ENCODE data around the gene LBH.

LBH gene

DNA sequence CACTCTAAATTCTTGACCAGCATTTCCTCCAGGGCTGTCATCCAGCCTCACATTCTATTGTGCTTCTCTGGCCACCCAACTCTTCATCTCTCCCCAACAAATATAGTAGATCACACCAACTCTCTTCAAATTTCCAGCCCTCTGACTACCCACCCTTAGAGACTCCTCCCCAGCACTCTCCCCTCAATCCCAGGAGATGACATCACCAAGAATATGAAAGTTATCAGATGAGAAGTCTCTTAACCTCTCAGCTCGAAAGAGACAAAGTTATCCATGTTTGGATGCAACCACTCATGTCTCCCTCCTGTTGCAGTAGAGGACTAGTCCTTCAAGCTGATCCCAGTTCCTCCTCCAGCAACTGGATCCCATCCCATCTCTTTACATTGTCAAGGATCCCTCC lies 47.1 kb downstream of the LBH start:
- no peak for DNase-seq

DNA sequence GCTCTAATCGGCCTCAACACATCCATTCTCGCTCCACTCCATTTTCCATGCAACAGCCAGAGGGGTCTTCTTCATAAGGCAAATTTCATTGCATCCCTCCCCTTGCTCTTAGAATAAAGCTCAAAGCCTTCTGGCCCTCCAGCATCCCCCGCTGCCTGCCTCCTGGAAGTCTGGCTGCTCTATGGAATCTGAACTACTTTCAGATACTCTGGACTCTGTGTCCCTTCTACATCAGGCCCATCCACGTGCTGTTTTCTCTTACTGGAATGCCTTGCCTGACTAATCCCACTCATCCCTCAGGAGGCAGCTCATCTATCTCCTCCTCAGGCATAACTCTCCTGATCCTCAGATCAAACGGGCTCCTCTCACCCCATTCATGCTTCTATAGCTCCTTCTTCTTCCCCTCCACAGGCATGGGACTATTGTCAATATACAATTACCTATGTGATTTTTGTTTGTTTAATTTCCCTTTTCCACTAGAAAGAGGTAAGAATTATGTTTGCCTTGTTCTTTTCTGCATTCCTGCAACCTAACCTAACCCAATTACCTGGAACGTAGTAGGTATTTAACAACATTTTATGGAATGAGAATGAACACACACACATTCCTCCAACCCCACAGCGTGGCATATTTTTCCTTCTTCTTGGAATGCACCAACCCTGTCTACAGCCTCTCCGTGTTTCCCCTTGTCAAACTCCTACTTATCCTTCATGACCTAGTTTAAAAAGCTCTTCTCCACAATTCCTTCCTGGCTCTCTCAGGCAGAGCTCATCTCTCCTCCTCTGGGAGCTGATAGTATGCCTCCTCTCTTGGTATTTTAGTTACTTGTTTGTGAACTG lies 49.5 kb downstream of the LBH start:
- no peak for DNase-seq

DNA sequence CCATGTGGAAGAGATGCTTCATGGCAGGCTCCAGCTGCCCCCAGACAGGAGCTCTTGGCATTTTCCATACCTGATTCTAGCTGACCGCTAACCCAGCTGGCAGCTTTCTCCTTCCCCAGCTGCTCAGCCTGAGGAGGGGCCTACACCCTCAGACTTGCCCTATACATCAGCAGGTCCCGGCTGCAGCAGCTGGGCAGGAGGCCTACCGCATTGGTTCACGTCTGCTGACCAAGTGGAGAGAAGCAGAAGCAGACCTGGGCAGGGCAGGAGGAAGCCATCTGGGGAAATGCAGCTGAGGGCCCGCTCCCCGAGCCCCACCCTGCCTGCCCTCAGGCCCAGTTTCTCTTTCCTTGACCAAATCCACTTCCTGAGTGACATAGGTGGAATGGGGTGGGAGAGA lies 50.7 kb downstream of the LBH start:
- no peak for DNase-seq

DNA sequence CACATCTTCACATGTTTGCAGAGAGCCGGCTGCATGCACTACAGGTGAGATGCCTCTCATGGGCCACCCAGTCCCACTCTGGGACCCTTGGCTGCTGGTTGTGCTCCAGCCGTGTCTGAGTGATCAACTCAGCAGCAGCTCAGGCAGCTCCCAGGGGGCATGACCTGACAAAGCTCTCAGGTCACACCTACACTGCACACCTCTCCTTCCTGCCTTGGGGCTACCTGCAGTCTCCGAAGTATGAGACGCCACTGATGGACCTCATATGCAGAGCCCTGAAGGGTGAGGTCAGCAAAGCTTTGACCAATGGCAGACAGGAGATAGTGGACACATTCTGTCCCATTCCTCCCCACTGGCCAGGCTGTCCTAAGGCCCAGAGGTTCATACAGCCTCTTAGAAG lies 51.4 kb downstream of the LBH start:
- no peak for DNase-seq

DNA sequence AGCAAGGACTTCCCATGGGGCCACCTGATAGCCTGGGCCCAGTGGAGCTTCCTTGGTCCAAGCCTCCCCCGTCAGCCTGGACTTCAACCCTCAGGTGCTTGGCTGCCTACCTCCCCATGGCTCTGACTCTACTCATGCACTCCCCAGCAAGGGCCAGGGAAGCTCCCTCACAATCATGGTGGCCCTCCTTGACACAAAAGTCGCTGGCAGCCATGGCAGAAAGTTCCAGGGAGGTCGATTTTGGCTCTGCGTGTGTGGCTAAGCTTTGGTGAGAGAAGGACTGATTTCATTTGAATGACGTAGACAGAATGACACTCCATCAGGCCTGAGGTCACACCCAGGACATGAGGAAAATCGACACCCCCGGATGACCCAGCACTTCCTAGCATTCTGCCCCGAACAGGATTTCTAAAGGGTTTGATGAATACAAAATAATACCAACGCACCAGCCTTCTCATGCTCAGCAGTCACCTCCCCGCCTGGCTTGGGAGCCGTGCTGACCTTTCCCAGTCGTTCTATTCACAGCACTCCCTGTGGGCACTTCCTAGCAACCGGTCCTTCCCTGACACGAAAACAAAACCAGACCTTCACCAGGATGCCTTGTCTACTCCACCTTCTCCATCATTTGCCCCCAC lies 52.7 kb downstream of the LBH start:
- no peak for DNase-seq

DNA sequence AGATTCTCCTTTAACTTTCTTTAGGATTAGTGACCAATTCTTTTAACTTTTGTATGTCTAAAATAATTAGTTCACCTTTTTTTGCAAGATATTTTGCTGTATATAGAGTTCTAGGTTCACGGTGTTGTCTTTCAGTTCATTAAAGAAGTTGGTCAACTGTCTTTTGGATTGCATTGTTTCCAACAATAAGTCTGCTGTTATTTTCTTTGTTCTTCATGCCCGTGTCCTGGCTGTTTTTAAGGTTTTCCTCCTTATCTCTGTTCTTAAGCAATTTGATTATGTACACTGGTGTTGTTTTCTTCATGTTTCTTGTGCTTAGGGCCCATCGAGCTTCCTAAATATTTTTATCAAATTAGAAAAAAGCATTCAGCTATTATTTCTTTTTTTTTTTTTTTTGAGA lies 54.4 kb downstream of the LBH start:
- no peak for DNase-seq

DNA sequence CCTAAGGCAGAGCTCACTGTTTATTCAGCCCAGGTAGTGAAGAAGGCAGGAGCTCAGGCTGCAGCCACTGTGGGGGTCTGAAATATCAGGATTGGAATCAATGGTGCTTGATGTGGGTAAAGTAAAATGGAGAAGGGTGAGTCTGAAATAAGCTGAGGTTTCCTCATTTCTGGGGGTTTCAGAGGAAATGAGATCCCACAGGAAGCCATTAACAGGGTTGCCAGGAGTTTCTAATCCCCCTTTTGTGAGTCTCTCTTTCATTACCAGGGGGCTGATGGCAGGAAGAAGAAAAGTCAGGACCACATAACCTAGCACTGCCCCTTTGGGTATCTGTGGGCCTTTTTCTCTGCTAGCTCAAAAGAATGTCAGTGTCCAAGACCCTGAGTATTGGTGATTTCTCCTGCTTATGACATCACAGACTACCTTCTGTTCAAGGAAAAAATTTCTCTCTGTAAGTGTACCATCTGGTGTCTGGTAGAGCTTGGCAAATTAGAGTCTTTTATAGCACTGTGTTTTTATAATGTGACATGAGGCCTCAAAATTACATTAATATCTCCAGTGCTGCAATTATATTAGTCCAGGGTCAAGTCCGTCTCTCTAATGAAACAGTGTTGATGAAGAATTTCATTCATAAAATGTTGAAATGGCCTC lies 56.0 kb downstream of the LBH start:
- DNase-seq: no peak

DNA sequence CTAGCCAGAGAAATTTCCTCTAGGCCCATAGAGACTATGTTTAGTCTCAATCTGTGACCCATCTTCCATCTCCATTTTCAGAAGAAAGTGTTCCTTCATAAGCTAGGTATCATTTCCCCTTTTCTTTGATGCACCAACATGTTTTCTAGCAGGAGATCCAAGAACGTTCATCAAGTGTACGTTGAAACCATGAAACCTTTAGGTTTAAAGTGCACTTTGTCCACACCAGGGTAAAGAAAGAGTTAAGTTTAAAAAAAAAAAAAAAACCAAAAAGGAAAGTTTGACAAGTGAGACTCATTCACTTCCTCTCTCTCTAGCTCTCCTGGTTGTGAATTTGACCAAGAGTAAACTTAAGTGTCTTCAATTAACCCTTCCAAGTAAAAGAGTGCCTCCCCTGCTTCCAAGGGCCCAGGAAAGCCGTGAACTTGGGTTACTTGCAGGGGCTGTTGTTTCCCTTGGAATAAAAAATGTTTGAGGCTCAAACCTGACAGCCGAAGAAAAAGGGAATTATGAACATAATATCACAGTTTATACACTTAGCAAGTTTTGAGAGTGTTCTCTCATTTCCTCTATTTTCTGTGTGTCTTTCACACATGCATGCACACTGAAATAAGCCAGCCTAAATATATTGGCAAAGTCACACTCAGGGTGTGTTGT lies 56.7 kb downstream of the LBH start:
- DNase-seq: no peak

DNA sequence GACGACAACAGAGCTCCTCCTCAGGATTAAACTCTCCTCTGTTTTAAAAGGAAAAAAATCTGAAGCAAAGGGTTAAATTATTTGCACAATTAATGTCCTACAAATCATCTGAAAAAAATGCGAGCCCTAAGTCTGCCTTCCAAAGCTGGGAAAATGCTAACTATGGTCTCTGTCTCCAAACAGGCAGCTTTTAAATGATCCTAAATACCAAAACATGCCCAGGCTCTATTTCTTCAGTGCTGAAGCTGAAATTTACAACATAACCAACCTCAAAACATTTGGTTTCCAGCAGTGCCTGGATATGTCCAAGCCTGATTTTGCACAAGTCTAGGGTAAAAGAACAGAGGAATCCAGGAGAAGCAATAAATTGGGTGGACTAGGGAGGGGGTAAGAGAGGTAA lies 57.2 kb downstream of the LBH start:
- DNase-seq: no peak

DNA sequence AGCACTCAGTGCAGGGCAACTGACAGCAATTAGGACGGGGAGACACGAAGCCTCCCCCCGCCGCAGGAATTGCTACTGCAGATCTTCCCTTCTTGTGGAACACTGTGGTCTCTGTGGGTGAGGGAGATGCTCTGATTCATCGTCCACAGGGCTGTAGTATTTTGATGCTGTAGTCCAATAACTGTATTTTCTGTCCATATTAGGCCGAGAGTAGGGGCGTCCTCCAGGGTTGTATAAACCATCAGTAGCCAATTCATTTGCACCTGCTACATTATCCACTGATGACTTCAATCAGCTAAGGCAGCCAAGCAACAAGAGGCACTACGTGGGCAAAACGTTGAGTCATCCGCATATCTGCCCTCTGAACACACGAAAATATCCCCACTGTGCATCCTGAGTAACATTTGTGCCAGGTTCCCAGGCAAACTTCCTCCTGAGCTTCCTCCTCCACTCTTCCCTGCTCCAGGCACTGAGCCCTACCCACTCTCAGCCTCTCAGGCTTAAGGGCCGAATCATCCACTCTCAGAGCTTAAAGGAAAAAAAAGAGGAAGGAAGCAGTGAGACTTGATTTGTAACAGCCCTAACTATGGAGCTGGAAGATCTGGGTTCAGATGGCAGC lies 62.1 kb downstream of the LBH start:
- no peak for DNase-seq

DNA sequence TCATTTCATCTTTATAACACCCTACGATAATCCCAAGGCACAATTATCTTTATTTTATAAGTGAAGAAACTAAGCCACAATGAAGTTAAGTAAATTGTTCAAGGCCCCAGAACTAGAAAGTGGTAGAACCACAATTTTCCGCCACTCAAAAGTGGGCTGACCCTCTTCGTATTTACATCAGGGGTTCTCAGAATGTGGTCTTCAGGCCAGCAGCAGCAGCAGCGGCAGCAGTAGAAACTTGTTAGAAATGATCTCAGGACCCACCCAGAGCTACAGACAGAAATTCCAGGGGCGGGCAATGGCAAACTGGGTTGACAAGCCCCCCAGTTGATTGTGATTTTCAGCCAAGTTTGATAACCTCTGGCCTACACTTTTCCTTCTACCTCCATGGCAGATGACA lies 62.8 kb downstream of the LBH start:
- no peak for DNase-seq

DNA sequence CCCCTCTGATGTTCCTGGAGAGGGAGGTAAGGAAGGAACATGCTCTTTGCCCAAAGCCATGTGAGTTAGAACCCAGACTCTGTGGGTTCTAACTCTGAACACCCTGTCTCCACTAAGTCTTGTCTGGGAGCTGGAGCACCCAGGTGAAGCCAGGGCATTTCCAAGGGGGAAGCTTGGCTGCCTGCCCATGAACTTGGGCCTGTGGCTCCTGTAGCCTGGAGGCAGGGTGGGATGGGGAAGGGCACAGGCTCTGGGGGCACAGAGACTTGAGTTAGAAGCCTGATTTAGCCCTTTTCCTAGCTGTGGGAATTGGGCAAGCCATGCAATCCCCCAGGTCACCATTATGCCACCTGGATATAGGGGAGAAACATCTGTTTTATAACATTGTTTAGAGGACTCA lies 65.2 kb downstream of the LBH start:
- no peak for DNase-seq

DNA sequence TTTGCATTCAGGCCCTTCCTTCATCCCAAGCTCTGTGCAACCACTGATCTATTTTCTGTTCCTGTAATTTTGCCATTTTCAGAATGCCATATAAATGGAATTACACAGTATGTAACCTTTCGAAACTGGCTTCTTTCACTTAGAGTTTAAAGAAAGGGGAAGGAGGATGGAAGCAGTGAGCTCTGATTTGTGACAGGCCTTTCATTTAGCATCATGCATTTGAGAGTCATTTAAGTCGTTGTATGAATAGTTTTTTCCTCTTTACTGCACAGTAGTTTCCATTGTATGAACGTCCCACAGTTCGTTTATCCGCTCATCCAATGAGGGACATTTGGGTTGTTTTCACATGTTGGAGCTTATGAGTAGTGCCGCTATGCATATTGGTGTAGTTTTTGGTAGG lies 67.0 kb downstream of the LBH start:
- DNase-seq: no peak

DNA sequence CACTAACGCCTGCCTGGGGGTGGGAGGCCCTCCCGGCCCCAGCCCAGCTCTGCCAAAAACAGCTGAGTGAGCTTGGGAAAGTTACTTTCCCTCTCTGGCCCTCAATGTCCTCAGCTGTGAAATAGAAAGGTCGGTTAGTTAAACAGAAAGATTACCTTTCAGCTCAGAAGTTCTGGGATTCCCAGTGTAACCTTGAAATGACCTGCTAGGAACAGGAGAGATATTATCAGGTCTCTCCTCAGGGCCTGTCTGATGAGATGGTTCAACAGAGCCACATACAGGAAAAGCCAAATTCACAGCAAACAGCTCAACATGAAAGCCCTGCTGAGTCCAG lies 68.8 kb downstream of the LBH start:
- DNase-seq: no peak

DNA sequence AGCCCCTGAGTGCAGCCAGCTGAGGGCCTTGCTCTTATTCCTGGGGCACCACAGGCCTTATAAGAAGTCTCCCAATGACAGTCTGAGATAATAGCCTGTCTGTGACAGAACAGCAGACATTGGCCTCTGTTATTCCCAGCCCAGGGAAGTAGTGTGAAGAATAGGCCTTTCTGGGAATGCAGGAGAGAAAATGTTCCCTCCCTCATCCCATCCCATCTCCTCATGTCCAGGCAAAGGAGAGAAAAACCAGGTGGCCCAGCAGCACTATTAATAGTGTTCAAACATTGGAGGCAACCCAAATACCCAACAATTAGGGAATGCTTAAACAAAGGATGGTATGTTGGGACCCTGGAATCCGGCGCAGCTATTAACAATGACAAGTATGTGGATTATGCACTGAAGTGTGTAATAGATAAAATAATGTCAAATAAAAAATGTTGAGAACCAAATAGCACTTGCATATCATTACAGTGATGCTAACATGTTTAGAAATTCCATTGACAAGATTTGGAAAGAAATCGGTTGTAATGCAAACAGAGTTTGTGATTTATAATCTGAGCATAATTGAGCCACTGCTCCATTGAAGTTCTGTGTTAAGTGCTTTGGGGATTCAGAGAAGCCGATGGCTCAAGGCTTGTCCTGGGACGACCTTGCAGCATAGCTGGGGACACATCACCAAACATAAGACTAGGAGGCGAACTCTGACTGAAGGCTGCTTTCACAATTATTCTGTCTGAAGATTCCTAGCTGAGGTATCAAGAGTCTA lies 69.3 kb downstream of the LBH start:
- DNase-seq: no peak

DNA sequence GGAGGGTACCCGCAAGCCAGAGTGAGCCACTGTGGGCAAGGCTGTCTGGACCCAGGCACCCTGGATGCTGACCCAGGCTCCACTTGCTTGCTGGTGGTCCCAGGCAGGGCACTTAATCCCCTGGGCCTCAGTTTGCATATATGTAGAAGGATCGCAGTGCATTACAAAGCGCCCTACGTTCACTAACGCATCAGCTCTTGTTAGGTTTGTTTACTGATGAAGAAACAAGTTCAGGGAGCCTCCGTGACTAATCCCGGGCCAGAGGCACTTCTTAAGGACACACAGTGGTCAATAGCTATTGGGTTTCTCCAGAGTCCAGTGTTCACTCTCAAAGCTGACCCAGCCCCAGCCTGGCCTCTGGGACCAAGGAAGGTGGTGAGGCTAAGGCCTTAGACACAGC lies 70.2 kb downstream of the LBH start:
- no peak for DNase-seq

DNA sequence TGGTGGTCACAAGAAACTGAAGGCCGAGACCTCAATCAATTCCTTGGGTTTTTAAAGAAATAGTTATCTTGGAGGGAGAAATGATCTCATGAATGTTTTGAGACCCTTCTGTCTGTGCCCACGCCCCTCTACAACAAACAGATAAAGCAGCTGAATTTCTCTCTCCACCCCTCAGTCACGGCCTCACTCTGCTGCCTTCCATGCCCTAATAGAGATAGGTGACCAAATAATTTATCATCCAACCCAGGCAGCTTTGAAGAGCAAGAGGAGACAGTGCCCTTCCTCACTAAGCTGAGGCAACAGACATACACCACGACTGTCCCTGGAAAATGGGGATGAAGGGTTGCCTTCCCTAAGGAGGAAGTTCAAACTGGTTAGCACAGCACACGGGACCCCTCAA lies 71.2 kb downstream of the LBH start:
- no peak for DNase-seq

DNA sequence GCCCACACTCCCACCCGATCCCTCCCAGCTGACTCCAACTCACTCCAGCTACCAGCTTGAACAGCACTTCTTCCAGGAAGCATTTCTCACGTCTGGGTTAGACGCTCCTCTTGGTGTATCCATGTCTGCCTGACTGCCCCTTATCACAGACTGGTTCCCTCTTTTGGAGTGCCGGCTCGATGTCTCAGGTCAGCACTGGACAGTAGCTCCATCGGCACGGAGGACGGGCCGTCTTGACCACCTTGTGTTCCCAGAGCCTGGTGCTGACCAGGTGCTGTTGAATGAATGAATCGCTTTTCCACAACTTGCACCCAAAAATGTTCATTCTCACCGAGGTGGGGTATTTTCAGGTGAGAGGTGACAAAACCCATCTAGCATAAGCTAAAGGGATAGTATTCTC lies 71.8 kb downstream of the LBH start:
- DNase-seq: no peak

DNA sequence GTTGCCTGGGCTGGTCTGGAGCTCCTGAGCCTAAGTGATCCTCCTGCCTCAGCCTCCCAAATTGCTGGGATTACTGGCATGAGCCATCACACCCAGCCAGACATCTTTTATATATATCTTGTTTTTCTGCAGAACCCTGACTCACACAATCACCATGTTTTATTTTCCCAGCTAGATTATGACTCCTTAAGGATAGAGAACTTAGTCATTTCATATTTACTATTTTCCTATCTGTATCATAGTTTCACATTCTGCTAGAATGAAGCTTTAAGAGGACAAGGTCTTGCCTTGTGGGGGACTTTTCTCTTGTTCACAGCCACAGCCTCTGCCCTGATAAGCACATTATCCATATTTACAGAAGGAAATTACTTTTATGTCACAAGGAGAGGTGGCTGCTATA lies 73.9 kb downstream of the LBH start:
- no peak for DNase-seq

DNA sequence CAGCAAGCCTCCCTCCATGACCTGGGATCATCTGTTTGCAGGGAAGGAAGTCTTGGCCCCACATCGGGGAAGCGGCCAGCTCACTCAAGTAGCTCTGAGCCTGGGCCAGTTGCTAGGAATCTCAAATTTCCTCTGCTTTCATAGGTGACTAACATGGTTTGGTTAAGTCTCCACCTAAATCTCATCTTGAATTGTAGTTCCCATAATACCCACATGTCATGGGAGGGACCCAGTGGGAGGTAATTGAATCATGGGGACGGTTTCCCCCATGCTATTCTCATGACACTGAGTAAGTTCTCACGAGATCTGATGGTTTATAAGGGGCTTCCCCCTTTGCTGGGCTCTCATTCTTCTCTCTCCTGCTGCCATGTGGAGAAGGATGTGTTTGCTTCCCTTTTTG lies 75.2 kb downstream of the LBH start:
- no peak for DNase-seq

DNA sequence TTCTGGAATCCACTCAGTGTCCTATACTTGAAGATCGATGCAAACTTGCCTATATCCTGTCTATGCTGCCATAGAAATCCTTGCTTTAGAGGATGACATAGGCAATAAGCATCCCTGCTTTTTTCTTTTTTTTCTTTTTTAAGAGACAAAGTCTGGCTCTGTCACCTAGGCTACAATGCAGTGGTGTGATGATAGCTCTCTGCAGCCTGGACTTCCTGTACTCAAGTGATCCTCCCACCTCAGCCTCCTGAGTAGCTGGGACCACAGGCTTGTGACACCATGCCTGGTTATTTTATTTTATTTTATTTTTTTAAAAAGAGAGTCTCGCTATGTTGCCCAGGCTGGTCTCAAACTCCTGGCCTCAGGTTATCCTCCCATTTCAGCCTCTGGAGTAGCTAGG lies 76.9 kb downstream of the LBH start:
- no peak for DNase-seq
